CD4-positive, alpha-beta T cell treated with Interleukin-15 for 1 hour (primary cell): ENCODE results near the gene TTC27.

Source experiments
- DNase-seq: peaks from one replicate; pipeline ENCODE4 v3.0.0-alpha.2; 2020

The TTC27 gene

GRCh38 chr2:32671885-32672533 is 44.2 kb downstream of the TTC27 start:
- no peak for DNase-seq

GRCh38 chr2:32678825-32679224 is 51.0 kb downstream of the TTC27 start:
- DNase-seq = no peak

GRCh38 chr2:32680942-32681341 is 53.1 kb downstream of the TTC27 start:
- no peak for DNase-seq

- no peak for DNase-seq
These were observed 55.8 kb downstream of the TTC27 start for GRCh38 chr2:32683520-32684086.

DNA sequence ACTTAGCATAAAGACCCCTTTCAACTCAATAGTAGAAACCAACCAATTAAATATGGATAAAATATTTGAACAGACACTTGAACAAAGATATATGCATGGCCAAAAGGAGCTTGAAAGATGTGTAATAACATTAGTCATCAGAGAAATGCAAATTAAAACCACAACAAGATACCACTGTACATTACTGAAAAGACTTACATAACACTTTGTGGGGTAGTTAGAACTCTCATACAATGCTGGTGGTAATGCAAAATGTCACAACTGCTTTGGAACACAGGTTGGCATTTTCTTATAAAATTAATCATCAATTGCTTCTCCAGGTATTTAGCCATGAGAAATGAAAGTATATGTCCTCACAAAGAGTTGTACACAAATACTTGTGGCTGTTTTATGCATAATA is 60.7 kb downstream of the TTC27 start:
- DNase-seq = no peak

DNA sequence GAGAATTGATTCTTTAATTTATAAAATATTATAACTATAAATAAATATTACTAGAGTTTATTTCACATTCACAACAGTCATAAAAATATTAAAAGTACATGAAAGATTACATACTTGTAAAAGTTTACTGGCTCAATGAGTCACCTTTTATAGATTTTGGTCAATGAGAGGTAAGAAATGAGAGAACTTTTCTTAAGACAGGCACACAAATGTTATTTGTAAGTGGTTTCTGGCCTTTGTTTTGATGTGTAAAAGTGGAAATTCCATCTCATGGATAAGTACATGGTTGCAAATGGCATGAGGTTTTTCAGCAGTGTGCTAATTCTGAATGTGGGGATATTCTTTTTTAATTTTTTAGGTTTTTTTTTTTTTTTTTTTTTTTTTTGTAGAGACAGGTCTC is 63.8 kb downstream of the TTC27 start:
- no peak for DNase-seq

DNA sequence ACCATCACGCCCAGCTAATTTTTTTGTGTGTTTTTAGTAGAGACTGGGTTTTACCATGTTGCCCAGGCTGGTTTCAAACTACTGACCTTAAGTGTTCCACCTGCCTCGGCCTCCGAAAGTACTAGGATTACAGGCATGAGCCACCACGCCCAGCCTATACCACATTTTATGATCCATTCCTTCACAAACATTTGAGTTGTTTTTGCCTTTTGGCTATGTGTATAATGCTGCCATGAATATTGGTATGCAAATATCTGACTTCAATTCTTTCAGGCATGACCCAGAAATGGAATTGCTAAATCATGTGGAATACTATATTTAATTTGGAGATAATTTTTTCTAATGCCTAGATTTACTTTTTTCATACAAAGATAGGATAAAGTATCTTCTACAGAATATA is 68.6 kb downstream of the TTC27 start:
- no peak for DNase-seq

DNA sequence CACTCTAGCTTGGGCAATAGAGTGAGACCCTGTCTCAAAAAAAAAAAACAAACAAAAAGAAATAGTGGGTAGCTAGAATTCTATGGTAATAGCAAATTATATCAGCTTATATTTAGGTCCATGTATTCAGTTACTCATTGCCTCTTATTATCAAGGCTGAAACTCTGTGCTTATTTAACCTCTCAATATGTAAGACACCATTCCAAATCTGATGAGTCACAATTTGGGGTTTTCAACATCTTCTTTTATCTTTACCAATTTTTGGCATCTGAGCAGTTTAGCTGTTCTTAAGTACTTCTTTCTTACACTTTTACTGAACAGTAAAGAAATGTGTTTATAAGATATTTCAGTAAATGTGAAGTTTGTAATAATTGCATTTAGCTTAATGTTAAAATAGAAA is 69.3 kb downstream of the TTC27 start:
- DNase-seq = no peak

- no peak for DNase-seq
These were observed 71.3 kb downstream of the TTC27 start for GRCh38 chr2:32699151-32699550.

- no peak for DNase-seq
These were observed 74.0 kb downstream of the TTC27 start for GRCh38 chr2:32701806-32702205.

DNA sequence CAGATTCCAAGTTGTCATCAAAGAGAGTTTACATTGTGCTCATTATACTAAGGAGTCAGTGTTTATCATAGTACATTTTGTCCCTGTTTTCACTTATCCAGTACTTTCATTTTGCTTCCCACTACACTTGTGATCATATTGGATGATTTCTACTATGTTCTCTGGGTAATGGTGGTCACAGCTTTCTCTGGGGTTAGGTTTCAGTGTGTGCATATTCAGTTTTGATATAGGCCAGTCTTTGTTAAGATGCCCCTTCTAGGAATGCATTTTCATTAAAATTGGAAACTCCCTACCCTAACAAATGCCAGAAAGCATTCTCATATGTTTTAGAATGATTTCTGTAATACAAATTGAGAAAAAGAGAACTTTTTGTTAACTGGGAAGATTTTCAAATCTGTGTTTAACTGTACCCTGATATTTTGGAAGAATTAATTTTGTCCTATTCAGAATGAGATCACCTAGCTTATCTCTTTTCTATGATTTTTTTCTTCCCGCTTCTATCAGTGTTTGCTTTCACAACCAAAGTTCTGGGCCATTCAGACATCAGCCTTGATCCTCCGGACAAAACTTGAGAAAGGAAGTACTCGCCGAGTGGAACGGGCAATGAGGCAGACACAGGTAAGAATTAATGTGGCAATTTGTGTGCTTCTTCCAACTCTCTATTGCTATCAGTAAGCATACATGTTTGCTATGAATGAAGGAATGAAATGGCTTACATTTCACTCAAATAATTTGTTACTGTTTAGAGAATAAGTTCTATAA is 74.6 kb downstream of the TTC27 start:
- DNase-seq = no peak

GRCh38 chr2:32706815-32707579 is 79.1 kb downstream of the TTC27 start:
- no peak for DNase-seq

GRCh38 chr2:32711219-32711618 is 83.4 kb downstream of the TTC27 start:
- DNase-seq = no peak

- DNase-seq = no peak
These were observed 84.2 kb downstream of the TTC27 start for GRCh38 chr2:32711908-32712501.

DNA sequence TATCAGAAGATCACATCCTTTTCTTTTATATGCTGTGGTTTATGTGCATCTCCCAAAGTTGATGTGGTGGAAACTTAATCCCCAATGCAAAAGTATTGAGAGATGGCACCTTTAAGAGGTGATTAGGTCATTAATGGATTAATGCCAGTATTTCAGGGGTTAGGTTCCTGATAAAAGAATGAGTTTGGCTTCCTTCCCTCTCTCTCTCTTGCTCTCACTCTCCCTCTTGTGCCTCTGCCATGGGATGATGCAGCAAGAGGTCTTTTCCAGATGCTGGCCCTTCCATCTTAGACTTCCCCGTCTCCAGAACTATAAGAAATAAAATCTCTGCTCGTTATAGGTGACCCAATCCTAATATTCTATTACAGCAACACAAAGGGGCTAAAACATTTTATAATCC is 85.0 kb downstream of the TTC27 start:
- DNase-seq = no peak

- DNase-seq = no peak
These were observed 86.7 kb downstream of the TTC27 start for GRCh38 chr2:32714521-32714920.

- no peak for DNase-seq
These were observed 87.6 kb downstream of the TTC27 start for GRCh38 chr2:32715391-32715841.

- DNase-seq = no peak
These were observed 88.1 kb downstream of the TTC27 start for GRCh38 chr2:32715981-32716380.

DNA sequence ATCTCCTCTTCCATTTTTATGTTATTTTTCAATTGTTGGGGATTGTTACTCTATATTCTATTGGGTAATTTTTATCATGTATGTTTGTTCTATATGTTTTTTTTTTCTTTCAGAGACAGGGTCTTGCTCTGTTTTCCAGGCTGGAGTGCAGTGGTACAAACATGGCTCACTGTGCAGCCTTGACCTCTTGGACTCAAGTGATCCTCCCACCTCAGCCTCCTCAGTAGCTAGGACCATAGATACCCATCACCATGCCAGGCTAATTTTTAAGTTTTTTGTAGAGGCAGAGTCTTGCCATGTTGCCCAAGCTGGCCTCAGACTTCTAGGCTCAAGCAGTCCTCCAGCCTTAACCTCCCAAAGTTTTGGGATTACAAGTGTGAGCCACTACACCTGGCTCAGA is 88.7 kb downstream of the TTC27 start:
- no peak for DNase-seq

- no peak for DNase-seq
These were observed 90.9 kb downstream of the TTC27 start for GRCh38 chr2:32718752-32719151.

DNA sequence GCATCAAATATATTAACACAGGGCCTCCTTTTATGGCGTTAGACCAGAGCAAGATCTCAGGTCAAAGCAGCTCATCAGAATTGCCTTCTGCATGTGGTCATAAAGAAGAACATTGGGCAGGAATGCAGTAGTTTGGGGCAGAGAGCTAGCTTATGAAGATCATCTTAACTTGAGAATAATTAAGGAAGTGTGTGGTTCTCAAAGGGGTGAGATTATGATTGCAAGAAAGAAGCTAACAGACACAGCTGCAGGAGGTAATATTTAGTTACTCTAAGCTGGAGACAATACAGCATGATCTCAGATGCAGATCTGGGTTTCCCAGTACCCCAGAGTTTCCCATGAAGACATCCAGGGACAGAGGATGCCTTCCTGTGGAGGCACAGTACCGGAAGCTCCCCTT is 91.6 kb downstream of the TTC27 start:
- no peak for DNase-seq

GRCh38 chr2:32719933-32720716 is 92.3 kb downstream of the TTC27 start:
- no peak for DNase-seq
